ENCODE results near the gene S100PBP.

S100PBP gene

DNA sequence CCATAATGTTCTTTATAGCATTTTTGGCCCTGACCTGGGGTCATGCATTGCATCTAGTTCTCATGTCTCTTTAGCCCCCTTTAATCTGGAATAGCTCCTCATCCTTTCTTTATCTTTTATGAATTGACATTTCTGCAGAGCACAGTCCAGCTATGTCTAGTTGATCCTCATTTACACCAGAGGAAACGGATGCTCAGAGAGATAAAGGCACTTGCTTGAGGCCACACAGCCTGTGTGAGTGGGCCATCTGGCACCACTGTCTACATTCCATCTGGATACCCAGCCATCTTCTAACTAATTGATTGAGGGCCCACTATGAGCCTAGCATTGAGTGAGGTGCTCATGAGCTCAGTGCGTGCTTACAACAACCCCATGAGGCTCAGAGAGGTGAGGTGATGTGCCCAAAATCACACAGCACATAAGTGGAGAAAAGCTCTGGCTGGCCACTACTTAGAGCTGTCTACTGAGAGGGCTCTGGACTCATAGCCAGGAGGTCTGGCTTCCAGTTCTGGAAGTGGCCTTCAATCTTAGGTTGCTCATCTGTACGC, 72.4 kb downstream of the S100PBP start:
- no peak for DNase-seq
- H3K36me3 ChIP-seq = no peaks in the 10 kb centered on the region
- H3K9me3 ChIP-seq = no peaks in the 10 kb centered on the region
- TF ChIP-seq, protein P1, sequence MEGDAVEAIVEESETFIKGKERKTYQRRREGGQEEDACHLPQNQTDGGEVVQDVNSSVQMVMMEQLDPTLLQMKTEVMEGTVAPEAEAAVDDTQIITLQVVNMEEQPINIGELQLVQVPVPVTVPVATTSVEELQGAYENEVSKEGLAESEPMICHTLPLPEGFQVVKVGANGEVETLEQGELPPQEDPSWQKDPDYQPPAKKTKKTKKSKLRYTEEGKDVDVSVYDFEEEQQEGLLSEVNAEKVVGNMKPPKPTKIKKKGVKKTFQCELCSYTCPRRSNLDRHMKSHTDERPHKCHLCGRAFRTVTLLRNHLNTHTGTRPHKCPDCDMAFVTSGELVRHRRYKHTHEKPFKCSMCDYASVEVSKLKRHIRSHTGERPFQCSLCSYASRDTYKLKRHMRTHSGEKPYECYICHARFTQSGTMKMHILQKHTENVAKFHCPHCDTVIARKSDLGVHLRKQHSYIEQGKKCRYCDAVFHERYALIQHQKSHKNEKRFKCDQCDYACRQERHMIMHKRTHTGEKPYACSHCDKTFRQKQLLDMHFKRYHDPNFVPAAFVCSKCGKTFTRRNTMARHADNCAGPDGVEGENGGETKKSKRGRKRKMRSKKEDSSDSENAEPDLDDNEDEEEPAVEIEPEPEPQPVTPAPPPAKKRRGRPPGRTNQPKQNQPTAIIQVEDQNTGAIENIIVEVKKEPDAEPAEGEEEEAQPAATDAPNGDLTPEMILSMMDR (IDR thresholded peaks at IDR 0.05; ENCODE audit: low read depth, low read length) = no peak
- H3K4me1 ChIP-seq = no peaks in the 10 kb centered on the region
- peaks cover 9% of the 10 kb centered on the region for H3K27me3 ChIP-seq
- H3K4me3 ChIP-seq (ENCODE audit: low read depth, low read length) = no peak overlapping the region

DNA sequence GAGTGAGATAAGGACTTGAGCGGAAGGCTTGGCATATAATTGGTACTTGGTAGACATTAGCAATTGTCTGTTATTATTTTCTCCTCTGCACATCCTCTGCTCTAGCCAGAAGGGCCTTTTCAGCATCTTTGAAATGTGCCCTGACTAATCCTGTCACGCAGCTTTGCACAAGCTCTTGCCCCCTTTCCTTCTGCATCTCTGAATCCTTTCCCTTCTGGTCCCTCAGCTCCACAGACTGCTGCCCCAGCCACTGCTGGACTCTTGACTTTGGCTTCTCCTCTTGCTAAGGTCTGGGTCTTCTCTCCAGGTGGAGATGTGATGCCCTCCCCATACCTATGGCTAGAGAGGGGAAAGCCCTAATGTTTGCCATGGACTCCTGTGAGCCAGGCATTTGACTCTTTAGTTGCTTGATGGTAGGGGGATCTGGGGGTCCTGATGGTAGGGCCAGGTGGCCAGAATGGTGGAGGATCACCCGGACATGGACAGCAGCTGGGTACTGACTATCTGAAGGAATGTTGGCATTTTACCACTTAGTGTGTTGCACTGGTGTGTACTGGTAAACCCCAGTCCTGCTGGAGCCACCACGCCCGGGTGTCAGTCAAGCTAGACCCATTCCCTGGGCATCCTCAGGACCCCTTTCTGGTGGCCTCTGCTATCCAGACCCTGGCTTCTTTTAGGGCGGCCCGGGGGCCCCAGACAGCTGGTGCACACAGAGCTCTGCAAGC, 73.2 kb downstream of the S100PBP start:
- TF ChIP-seq, protein P1 (IDR thresholded peaks at IDR 0.05; ENCODE audit: low read depth, low read length) = no peak
- H3K4me3 ChIP-seq (ENCODE audit: low read depth, low read length) = no peak overlapping the region
- H3K27me3 ChIP-seq = peaks cover 9% of the 10 kb centered on the region
- H3K4me1 ChIP-seq = no peaks in the 10 kb centered on the region
- no peaks in the 10 kb centered on the region for H3K9me3 ChIP-seq
- no peaks in the 10 kb centered on the region for H3K36me3 ChIP-seq
- no peak for DNase-seq

DNA sequence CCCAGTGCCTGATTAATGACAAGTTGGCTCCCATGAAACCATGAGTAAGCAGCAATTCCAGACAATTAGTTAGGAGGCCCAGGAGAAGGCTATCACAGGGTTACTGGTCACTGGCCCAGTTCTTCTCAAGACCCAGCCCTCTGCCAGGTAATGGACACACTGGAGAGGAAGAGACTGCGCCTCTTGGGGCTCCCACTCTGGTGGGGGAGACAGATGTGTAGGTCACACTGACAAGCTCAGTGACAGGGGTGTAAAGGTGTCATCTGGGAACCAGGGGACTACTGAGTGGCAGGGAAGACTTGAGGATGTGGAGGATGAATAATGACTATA, 73.8 kb downstream of the S100PBP start:
- TF ChIP-seq, protein P1 (IDR thresholded peaks at IDR 0.05; ENCODE audit: low read depth, low read length) = no peak
- no peak overlapping the region for H3K4me3 ChIP-seq (ENCODE audit: low read depth, low read length)
- no peaks in the 10 kb centered on the region for H3K36me3 ChIP-seq
- DNase-seq = no peak
- peaks cover 9% of the 10 kb centered on the region for H3K27me3 ChIP-seq
- no peaks in the 10 kb centered on the region for H3K4me1 ChIP-seq
- no peaks in the 10 kb centered on the region for H3K9me3 ChIP-seq

DNA sequence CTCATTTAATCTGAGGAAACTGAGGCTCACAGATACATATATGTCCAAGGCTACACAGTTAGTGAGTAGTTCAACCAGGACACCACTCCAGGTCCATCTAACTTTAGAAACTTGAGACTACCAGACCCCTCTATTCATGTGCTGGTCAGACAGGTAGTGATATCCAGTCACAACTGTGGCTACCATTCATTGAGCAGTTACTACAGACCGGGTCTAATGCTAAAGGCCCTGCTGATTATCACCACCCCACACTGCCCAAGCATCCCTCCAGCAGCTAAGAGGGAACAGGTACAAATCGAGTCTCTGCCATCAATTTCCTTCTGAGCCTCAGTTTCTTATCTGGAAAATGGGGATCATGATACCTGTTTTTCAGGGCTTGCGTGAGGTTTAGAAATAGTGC, 74.2 kb downstream of the S100PBP start:
- no peak for DNase-seq
- Histone ChIP-seq H3K27me3 (peaks cover 7% of the 10 kb centered on the region), H3K4me3 (ENCODE audit: low read depth, low read length) (no peak overlapping the region), H3K4me1 (no peaks in the 10 kb centered on the region), H3K9me3 (no peaks in the 10 kb centered on the region), H3K36me3 (no peaks in the 10 kb centered on the region)
- TF ChIP-seq, protein P1 (IDR thresholded peaks at IDR 0.05; ENCODE audit: low read depth, low read length) = no peak

DNA sequence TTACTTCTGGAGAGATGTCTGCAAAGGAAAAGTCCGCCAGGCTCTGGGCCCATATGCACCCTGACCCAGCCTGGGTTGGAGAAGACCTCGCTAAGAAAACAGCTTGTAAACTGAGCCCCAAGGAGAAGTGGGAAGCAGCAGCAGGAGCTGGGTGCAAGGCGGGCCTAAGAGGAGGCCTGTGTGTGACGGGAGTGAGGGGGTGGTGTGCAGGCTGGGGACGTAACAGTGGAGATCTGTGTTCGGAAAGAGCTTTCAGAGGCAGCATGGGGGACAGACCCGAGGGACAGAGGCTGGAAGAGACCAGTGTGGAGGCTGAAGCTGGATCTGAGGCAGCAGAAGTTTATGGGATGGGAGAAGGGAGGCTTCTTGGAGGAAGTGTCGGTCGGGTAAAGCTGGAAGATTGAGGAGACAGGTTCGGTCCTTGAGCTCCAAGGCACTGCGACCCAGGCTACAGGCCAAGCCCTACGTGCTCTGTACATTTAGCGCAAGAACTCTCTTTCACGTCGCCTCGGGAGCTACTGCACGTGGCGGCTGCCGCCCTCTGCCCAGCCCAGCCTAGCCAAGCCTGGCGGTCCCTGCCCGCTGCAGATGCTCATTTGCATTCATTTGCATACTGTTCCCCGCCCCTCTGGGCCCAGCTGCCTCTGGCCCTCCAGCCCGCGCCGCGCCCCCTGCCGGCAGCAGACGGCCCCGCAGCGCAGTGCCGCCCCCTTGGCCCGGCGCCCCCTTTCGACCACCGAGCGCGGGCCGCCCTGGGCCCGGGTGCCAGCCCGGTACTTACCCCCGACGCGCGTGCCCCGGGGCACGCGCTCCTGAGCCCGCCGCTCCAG, 75.1 kb downstream of the S100PBP start:
- peak; percentile 57 for DNase-seq
- Histone ChIP-seq H3K4me3 (ENCODE audit: low read depth, low read length) (peak overlapping the region; percentile 38), H3K4me1 (no peaks in the 10 kb centered on the region), H3K9me3 (no peaks in the 10 kb centered on the region), H3K27me3 (no peaks in the 10 kb centered on the region), H3K36me3 (no peaks in the 10 kb centered on the region)
- TF ChIP-seq, protein P1 (IDR thresholded peaks at IDR 0.05; ENCODE audit: low read depth, low read length) = no peak; the same call in 1 of the 2 replicates

All from BE2C (cell line).